HG03175 (cell line): ENCODE measurements around the gene BCAS3.
"Not testable (repeated sequence)": the region's sequence is repeated elsewhere in the genome, so short reads cannot be mapped to it uniquely, and the experiment has no call there.

ENCODE experiments used
- ATAC-seq: cut with Tn5 transposase; IDR thresholded peaks from one replicate; pipeline ENCODE4 v1.9.1; 2021; ENCODE audit warnings: mild to moderate bottlenecking, moderate library complexity; ENCODE audit not compliant: unreplicated experiment

The BCAS3 gene

DNA sequence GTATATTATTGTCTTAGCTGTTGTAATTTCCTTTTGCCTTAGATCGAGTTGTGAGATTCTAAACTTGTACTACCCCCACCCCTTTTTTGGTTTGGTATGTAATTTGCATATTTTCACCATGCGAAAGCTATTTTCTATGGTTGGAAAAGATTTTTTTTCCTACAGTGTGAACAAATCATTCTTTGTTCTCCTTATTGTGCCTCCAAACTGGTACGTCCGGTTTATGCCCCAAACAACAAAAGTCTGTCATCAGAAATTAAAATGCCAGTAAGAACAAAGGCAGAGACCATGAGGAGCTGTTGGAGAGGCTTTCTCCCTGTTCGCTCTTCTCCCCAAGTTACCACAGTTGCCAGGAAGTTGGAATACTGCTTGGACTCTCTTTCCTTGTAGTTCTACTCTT is 66.1 kb downstream of the BCAS3 start:
- no peak for ATAC-seq

DNA sequence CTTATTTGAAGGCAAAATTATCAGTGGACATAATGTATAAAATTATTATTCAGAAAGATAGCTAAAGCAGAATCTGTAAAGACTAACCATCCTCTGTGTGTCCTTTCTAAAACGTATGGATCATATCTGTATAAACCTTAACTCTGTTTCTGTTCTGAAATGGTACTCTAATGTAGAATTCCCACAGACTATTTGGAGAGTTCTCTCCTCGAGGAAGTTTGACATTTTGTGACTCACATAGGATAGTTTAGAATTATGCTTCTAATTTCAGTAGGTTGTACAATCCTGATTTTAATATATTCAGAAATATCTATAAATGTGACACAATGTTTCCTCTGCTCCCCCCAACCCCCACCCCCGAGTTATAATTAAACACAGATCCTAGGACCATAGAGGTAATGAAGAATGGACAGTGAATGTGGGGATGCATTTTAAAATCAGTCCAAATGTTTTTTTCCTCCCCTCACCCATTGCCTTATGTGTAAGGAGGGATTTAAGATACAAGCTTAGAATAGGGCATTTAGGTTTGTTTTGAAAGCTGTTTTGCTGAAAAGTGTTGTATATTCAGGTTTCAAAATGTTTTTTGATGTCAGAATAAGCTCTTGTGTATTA is 66.8 kb downstream of the BCAS3 start:
- no peak for ATAC-seq

DNA sequence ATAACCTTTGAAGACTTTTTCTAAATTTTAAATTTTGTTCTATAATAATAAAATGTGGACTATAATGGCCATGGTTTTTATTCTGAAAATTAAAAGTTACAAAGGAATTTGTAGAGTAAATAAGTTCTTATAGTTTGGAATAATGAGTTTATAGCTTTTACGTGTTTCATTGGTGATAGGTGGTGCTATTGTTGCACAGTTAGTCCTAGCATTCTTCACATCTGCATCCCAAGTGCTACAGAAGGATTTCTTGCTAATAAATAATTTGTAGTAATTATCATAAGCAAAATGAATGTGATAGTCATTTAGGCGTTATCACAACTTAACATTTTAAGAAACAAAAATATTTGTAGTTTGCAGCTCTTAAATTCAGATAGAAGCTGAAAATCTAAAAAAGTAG is 67.9 kb downstream of the BCAS3 start:
- no peak for ATAC-seq

DNA sequence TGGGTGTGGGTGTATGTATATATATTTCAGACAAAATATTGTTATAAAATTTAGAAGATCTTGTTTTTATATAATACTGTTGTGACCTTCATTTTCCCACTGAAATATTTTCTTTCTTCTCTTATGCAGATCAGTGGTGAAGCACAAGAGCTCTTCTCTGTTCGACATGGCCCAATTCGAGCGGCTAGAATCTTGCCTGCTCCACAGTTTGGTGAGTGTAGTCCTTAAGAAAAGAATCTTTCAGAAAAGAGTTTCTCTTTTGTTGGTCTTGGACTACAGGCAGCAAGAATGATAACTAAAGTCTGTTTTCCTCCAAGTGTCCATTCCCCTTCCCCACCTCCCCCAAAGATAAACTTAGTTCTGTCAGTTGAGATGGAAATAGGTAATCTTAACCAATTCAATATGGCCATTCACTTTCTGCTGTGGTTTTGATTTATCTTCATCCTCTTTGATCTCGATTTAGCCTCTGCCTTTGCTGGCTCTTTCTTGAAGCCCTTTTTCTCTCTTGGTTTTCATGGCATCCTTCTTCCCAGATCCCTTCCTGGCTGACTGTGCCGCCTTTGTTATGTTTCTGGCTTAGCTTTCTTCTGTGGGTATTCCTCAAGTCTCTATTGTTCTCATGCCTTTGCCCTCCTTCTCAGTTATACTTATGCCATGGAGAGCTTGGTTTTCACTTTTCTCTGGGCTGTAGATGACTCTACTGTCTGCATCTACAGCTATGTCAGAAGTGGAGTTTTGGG is 69.6 kb downstream of the BCAS3 start:
- no peak for ATAC-seq

DNA sequence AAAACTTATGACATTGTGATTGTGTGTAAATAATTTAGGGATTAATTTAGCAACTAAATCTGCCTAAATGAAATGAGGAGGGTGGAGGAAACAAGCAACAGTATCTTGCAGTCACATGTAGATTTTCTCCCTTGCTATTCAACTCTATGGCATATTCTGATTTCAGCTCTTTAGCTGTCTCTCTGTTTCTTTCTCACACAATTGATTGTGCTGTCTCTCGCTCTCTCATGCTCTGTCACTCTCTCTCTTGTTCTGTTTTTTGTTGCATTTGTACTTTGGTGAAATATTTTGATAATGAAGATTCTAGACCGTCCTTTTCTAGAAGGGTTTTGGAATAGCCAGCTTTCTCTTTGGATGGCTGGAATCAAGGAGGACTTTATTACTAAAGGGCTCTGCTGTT is 70.6 kb downstream of the BCAS3 start:
- no peak for ATAC-seq

GRCh38 chr17:60749050-60749449 is 71.4 kb downstream of the BCAS3 start:
- ATAC-seq = no peak

- no peak for ATAC-seq
These were observed 72.1 kb downstream of the BCAS3 start for GRCh38 chr17:60749708-60750107.

- ATAC-seq = no peak
These were observed 73.0 kb downstream of the BCAS3 start for GRCh38 chr17:60750640-60751039.

- no peak for ATAC-seq
These were observed 74.2 kb downstream of the BCAS3 start for GRCh38 chr17:60751884-60752283.

DNA sequence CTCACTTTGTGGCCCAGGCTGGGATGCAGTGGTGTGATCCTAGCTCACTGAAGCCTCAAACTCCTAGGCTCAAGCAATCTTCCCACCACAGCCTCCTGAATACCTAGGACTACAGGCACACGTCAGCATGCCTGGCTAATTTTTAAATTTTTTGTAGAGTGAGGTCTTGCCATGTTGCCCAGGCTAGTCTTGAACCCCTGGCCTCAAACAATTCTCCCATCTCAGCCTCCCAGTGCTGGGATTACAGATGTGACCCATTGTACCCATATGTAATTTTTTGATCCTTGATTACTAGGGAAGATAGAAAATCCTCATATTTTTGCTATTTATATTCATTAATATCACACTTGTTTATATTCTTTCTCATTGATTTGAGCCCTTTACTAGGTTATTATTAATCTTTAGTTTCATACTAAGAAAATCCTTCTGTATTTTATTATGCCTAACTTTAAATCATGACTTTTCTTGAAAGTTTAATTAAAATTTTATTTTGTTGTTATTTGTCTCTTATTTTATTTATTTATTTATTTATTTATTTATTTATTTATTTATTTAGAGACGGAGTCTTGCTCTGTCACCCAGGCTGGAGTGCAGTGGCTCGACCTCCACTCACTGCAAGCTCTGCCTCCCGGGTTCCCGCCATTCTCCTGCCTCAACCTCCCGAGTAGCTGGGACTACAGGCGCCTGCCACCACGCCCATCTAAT is 75.4 kb downstream of the BCAS3 start:
- ATAC-seq = no peak

DNA sequence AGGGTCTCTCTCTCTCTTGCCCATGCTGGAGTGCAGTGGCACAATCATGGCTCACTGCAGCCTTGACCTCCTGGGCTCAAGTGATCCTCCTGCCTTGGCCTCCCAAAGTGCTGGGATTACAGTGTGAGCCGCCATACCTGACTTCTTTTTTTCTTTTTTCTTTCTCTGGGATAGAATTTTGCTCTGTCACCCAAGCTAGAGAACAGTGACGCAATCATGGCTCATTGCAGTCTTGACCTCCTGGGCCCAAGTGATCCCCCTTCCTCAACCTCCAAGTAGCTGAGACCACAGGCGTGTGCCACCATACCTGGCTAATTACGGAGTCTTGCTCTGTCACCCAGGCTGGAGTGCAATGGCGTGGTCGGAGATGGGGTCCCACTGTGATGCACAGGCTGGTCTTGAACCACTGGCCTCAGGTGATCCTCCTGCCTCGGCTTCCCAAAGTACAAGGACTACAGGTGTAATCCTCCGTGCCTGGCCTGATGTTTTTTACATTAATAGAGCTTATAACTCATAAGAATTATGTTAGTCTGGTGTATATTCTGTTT is 76.5 kb downstream of the BCAS3 start:
- ATAC-seq = no peak

GRCh38 chr17:60756798-60757197 is 79.1 kb downstream of the BCAS3 start:
- ATAC-seq = not testable (repeated sequence)

DNA sequence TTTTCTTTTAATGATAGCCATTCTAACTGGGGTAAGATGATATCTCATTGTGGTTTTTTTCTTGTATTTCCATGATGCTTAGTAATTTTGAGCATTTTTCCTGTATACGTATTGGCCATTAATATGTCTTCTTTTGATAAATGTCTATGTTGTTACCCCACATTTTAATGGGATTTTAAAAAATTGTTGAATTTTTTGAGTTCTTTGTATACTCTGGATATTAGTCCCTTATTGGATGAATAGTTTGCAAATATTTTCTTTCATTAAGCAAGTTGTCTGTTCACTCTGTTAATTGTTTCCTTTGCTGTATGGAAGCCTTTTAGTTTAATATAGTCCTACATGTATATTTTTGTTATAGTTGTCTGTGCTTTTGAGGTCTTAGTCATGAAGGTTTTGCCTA is 79.8 kb downstream of the BCAS3 start:
- ATAC-seq = no peak

GRCh38 chr17:60759756-60760155 is 82.1 kb downstream of the BCAS3 start:
- ATAC-seq = no peak

DNA sequence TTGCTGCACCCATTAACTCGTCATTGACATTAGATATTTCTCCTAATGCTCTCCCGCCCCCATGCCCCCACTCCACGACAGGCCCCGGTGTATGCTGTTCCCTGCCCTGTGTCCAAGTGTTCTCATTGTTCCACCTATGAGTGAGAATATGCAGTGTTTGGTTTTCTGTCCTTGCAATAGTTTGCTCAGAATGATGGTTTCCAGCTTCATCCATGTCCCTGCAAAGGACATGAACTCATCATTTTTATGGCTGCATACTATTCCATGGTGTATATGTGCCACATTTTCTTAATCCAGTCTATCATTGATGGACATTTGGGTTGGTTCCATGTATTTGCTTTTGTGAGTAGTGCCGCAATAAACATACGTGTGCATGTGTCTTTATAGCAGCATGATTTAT is 83.7 kb downstream of the BCAS3 start:
- ATAC-seq = not testable (repeated sequence)

DNA sequence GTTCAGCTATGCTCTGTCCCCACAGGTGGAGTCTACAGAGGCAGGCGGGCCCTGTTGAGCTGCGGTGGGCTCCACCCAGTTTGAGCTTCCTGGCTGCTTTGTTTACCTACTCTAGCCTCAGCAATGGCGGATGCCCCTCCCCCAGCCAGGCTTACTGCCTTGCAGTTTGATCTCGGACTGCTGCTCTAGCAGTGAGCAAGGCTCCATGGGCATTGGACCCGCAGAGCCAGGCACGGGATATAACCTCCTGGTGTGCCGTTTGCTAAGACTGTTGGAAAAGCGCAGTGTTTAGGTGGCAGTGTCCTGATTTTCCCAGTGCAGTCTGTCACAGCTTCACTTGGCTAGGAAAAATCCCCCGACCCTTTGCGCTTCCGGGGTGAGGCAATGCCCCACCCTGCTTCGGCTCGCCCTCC is 89.1 kb downstream of the BCAS3 start:
- ATAC-seq = no peak

- no peak for ATAC-seq
These were observed 90.2 kb downstream of the BCAS3 start for GRCh38 chr17:60767744-60768308.

- ATAC-seq = no peak
These were observed 91.7 kb downstream of the BCAS3 start for GRCh38 chr17:60769327-60769726.

DNA sequence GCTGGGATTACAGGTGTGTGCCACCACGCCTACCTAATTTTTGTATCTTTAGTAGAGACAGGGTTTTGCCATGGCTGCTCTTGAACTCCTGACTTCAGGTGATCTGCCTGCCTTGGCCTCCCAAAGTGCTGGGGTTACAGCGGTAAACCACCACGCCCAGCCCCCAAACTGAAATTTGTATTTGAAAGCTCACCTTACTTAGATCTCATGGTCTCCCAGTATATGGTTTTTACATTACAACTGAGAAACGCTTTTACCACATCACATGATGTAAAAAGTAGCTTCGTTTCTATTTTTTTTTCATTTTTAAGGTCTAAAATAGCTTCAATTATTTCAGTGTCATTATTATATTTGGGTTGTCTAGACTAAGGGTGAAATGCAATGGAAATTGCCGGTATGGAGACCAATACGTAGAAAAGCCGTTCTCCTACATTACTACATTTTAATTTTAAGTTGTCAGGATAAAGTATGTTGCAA is 93.3 kb downstream of the BCAS3 start:
- ATAC-seq = no peak

GRCh38 chr17:60771621-60772020 is 94.0 kb downstream of the BCAS3 start:
- ATAC-seq = not testable (repeated sequence)

- no peak for ATAC-seq
These were observed 95.9 kb downstream of the BCAS3 start for GRCh38 chr17:60773552-60773951.
